H9 (cell line): ENCODE data around the gene UMPS. TPM values are rescaled to one million over a fixed set of nuclear protein-coding genes. Genes with fewer than 3 reads are reported as not detected.

Experiments used
- DNase-seq: peaks from one replicate; pipeline ENCODE4 v3.0.0-alpha.2; 2017
- H2AFZ ChIP-seq: one replicate; pipeline ENCODE4 v1.6.1; 2013; ENCODE audit warnings: mild to moderate bottlenecking, low read length, control low read depth, moderate library complexity
- H2AK5ac ChIP-seq: 2 replicates; pipeline ENCODE4 v1.6.1; 2013; ENCODE audit warnings: low read length, control low read depth, mixed read lengths; ENCODE audit not compliant: insufficient read length
- H2BK120ac ChIP-seq: one replicate; pipeline ENCODE4 v1.6.1; 2013; ENCODE audit warnings: low read depth, mild to moderate bottlenecking, low read length, control low read depth, inconsistent platforms; ENCODE audit not compliant: poor library complexity, severe bottlenecking
- H2BK12ac ChIP-seq: 2 replicates; pipeline ENCODE4 v1.6.1; 2013; ENCODE audit warnings: low read length, control low read depth, mixed read lengths, low read depth; ENCODE audit not compliant: insufficient read length
- H2BK15ac ChIP-seq: 2 replicates; pipeline ENCODE4 v1.6.1; 2013; ENCODE audit warnings: low read depth, low read length, control low read depth
- H2BK20ac ChIP-seq: one replicate; pipeline ENCODE4 v1.6.1; 2013; ENCODE audit warnings: low read depth, mild to moderate bottlenecking, low read length, control low read depth, inconsistent platforms; ENCODE audit not compliant: poor library complexity, severe bottlenecking
- H2BK5ac ChIP-seq: 2 replicates; pipeline ENCODE4 v1.6.1; 2013; ENCODE audit warnings: low read length, control low read depth, mixed read lengths; ENCODE audit not compliant: insufficient read length
- H3K14ac ChIP-seq: 2 replicates; pipeline ENCODE4 v1.6.1; 2013; ENCODE audit warnings: low read length, control low read depth; ENCODE audit not compliant: insufficient read depth
- H3K18ac ChIP-seq: 2 replicates; pipeline ENCODE4 v1.6.1; 2013; ENCODE audit warnings: low read depth, mild to moderate bottlenecking, mixed read lengths, low read length, control low read depth; ENCODE audit not compliant: insufficient read length
- H3K23ac ChIP-seq: 2 replicates; pipeline ENCODE4 v1.6.1; 2013; ENCODE audit warnings: low read length, control low read depth, mixed read lengths, low read depth; ENCODE audit not compliant: insufficient read length
- H3K23me2 ChIP-seq: 2 replicates; pipeline ENCODE4 v1.6.1; 2013; ENCODE audit warnings: low read depth, mild to moderate bottlenecking, mixed read lengths, low read length, control low read depth; ENCODE audit not compliant: insufficient read length, poor library complexity, severe bottlenecking
- H3K27ac ChIP-seq: 2 replicates; pipeline ENCODE4 v1.5.1; 2013; ENCODE audit warnings: low read length, control low read depth, mixed read lengths, low read depth; ENCODE audit not compliant: insufficient read length
- H3K27me3 ChIP-seq: 2 replicates; pipeline ENCODE4 v1.6.1; 2013; ENCODE audit warnings: low read length, control low read depth, inconsistent platforms; ENCODE audit not compliant: insufficient read depth
- H3K4ac ChIP-seq: 2 replicates; pipeline ENCODE4 v1.6.1; 2013; ENCODE audit warnings: low read depth, mild to moderate bottlenecking, control low read depth, inconsistent platforms, low read length, moderate library complexity
- H3K4me1 ChIP-seq: 2 replicates; pipeline ENCODE4 v1.6.1; 2013; ENCODE audit warnings: low read length, control low read depth, inconsistent platforms; ENCODE audit not compliant: insufficient read depth
- H3K4me2 ChIP-seq: 2 replicates; pipeline ENCODE4 v1.6.1; 2013; ENCODE audit warnings: low read length, control low read depth, mixed read lengths; ENCODE audit not compliant: insufficient read length, insufficient read depth
- H3K56ac ChIP-seq: 2 replicates; pipeline ENCODE4 v1.6.1; 2013; ENCODE audit warnings: low read depth, mild to moderate bottlenecking, mixed read lengths, low read length, control low read depth; ENCODE audit not compliant: insufficient read length
- H3K79me1 ChIP-seq: 2 replicates; pipeline ENCODE4 v1.6.1; 2013; ENCODE audit warnings: low read depth, mild to moderate bottlenecking, moderate library complexity, low read length, control low read depth, inconsistent platforms; ENCODE audit not compliant: insufficient read depth, poor library complexity, severe bottlenecking
- H3K79me2 ChIP-seq: 2 replicates; pipeline ENCODE4 v1.6.1; 2013; ENCODE audit warnings: low read length, control low read depth, inconsistent platforms; ENCODE audit not compliant: insufficient read depth
- H3K9ac ChIP-seq: 2 replicates; pipeline ENCODE4 v1.6.1; 2013; ENCODE audit warnings: low read length, control low read depth, mixed read lengths; ENCODE audit not compliant: insufficient read length; ENCODE audit errors: extremely low read depth
- H3K9me3 ChIP-seq: one replicate; pipeline ENCODE4 v1.6.1; 2013; ENCODE audit warnings: low read depth, low read length, inconsistent platforms; ENCODE audit not compliant: control insufficient read depth
- H3T11ph ChIP-seq: one replicate; pipeline ENCODE4 v1.6.1; 2013; ENCODE audit warnings: mild to moderate bottlenecking, low read length, control low read depth, inconsistent platforms
- H4K20me1 ChIP-seq: one replicate; pipeline ENCODE4 v1.6.1; 2013; ENCODE audit not compliant: control insufficient read depth, insufficient read length, insufficient read depth
- H4K5ac ChIP-seq: 2 replicates; pipeline ENCODE4 v1.6.1; 2013; ENCODE audit warnings: low read depth, mild to moderate bottlenecking, mixed read lengths, low read length, control low read depth; ENCODE audit not compliant: insufficient read length
- H4K8ac ChIP-seq: replicated peaks from 2 replicates; pipeline ENCODE4 v1.6.1; 2013; ENCODE audit warnings: low read length, control low read depth, mixed read lengths, low read depth; ENCODE audit not compliant: insufficient read length
- H4K91ac ChIP-seq: 2 replicates; pipeline ENCODE4 v1.6.1; 2013; ENCODE audit warnings: low read depth, mild to moderate bottlenecking, moderate library complexity, mixed read lengths, low read length, control low read depth; ENCODE audit not compliant: insufficient read length
- H3K27ac Mint-ChIP-seq, 3 experiments: 2 replicates in 2 of 3; 3 replicates in 1 of 3; pipeline ENCODE4 v1.8.0; 2020 to 2021; ENCODE audit warnings: mixed read lengths in 3 of 3, mild to moderate bottlenecking in 1 of 3, moderate library complexity in 1 of 3
- H3K27me3 Mint-ChIP-seq: 2 replicates; pipeline ENCODE4 v1.8.0; 2021; ENCODE audit warnings: low read depth, mild to moderate bottlenecking, moderate library complexity, mixed read lengths
- H3K36me3 Mint-ChIP-seq, 3 experiments: 2 replicates in 2 of 3; 3 replicates in 1 of 3; pipeline ENCODE4 v1.8.0; 2020 to 2021; ENCODE audit warnings: low read depth in 3 of 3, mixed read lengths in 3 of 3; ENCODE audit not compliant: insufficient read depth in 1 of 3
- H3K4me1 Mint-ChIP-seq, 2 experiments: 2 replicates each; pipeline ENCODE4 v1.8.0; 2020; ENCODE audit warnings: mixed read lengths in 2 of 2
- H3K4me3 Mint-ChIP-seq, 2 experiments: 2 replicates in 1 of 2; 3 replicates in 1 of 2; pipeline ENCODE4 v1.8.0; 2020 to 2021; ENCODE audit warnings: mild to moderate bottlenecking in 2 of 2, mixed read lengths in 2 of 2, moderate library complexity in 1 of 2
- H3K9me3 Mint-ChIP-seq, 2 experiments: 2 replicates in 1 of 2; 3 replicates in 1 of 2; pipeline ENCODE4 v1.8.0; 2020; ENCODE audit warnings: mild to moderate bottlenecking in 2 of 2, mixed read lengths in 2 of 2, moderate library complexity in 1 of 2
- WGBS: extraction: QIAGEN DNeasy Blood & Tissue Kit; methylation state at CpG from one replicate; pipeline ENCODE4 v1.1.7; 2013; ENCODE audit warnings: missing lambda C conversion rate, low lambda C conversion rate, mixed read lengths; ENCODE audit not compliant: insufficient read length; ENCODE audit errors: extremely low coverage; 5-methylcytosine and 5-hydroxymethylcytosine counted together
- total RNA-seq: library from RNA; stranded (reverse); gene quantifications from 2 replicates; pipeline ENCODE4 v1.2.1, GENCODE V29; 2021
- TF ChIP-seq, protein P1 (sequence below): fragments of 200-600 bp; sonication (generic); conservative IDR thresholded peaks from 3 replicates; pipeline ENCODE4 v1.8.0; 2021; ENCODE audit warnings: antibody characterized with exemption, mild to moderate bottlenecking

The UMPS gene
- total RNA-seq, 1 experiment from 2014 or later, result 65.4 TPM

DNA sequence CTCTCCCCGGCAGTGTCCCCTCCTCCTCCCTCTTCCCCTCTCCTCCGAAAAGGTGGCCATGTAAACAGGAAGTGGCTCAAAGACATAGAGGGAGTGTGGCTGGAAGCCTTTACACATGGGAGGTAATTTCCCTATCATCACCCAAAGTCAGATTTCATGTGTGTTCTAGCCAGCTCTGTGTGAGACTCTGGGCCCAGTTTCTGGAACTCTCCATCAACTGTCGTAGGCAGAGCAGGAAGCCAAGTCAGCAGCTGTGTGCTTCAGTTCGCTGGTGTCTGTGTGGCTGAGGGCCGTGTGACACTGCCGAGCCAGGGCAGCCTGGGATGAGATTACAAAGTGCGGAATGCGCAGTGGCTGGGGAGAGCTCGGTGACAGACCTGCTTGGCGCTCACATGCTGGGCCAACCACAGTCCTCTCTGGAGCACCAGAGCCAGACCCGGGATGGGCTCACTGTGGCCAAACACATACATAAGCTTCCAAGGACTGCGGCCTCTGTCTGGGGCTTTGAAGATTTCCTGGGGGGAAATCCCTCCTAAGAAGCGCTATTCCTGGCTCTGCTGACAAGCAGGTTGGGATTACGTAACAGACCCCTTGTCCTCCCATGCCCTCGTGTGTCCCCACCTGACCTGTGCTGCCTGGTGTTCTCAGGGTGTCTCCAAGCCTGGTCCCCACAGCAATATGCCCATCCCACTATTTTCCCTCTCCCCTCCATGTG lies 50.7 kb downstream of the UMPS start:
- H3K9me3 ChIP-seq, result no peaks in the 10 kb centered on the region
- H3K4me1 Mint-ChIP-seq, result peaks cover 24 to 32% of the 10 kb centered on the region in 2 experiments
- peak overlapping the region; percentile 33; the same call in 1 of the 2 replicates for H3K14ac ChIP-seq
- no peak overlapping the region for H4K5ac ChIP-seq
- no peak overlapping the region for H3K56ac ChIP-seq
- H4K8ac ChIP-seq, result no peak overlapping the region
- H3K36me3 Mint-ChIP-seq, result peaks cover 8 to 49% (median 15%) of the 10 kb centered on the region in 3 experiments; a peak in 6 of 7 replicates
- no peaks in the 10 kb centered on the region for H4K20me1 ChIP-seq
- H3K27me3 ChIP-seq, result no peaks in the 10 kb centered on the region
- H4K91ac ChIP-seq, result no peak overlapping the region
- H3K23me2 ChIP-seq, result no peaks in the 10 kb centered on the region
- H3T11ph ChIP-seq, result no peak overlapping the region
- no peaks in the 10 kb centered on the region for H3K27me3 Mint-ChIP-seq
- H2BK15ac ChIP-seq, result no peak overlapping the region
- H3K9ac ChIP-seq, result peak overlapping the region; percentile 4
- no peak overlapping the region for H3K4me2 ChIP-seq
- peaks cover 9% of the 10 kb centered on the region; the same call in 1 of the 2 replicates for H3K4me1 ChIP-seq
- no peaks in the 10 kb centered on the region for H3K79me1 ChIP-seq
- no peak overlapping the region for H2AFZ ChIP-seq
- no peak overlapping the region for H3K23ac ChIP-seq
- H3K4ac ChIP-seq, result no peak overlapping the region
- no CpG with 5 or more reads among the region's 15 CpGs for WGBS
- H3K9me3 Mint-ChIP-seq, result no peaks in the 10 kb centered on the region
- peak overlapping the region in 1 of 2 experiments; percentile 27; a peak in 1 of 5 replicates for H3K4me3 Mint-ChIP-seq
- H2BK5ac ChIP-seq, result no peak overlapping the region
- H3K27ac ChIP-seq, result no peak overlapping the region
- H2BK12ac ChIP-seq, result no peak overlapping the region
- H3K27ac Mint-ChIP-seq, result peak overlapping the region; percentile 73 to 96 (median 79)
- no peak overlapping the region for H2BK120ac ChIP-seq
- no peaks in the 10 kb centered on the region for H3K79me2 ChIP-seq
- H3K18ac ChIP-seq, result no peak overlapping the region
- no peak overlapping the region for H2AK5ac ChIP-seq
- DNase-seq, result no peak
- TF ChIP-seq, protein P1, sequence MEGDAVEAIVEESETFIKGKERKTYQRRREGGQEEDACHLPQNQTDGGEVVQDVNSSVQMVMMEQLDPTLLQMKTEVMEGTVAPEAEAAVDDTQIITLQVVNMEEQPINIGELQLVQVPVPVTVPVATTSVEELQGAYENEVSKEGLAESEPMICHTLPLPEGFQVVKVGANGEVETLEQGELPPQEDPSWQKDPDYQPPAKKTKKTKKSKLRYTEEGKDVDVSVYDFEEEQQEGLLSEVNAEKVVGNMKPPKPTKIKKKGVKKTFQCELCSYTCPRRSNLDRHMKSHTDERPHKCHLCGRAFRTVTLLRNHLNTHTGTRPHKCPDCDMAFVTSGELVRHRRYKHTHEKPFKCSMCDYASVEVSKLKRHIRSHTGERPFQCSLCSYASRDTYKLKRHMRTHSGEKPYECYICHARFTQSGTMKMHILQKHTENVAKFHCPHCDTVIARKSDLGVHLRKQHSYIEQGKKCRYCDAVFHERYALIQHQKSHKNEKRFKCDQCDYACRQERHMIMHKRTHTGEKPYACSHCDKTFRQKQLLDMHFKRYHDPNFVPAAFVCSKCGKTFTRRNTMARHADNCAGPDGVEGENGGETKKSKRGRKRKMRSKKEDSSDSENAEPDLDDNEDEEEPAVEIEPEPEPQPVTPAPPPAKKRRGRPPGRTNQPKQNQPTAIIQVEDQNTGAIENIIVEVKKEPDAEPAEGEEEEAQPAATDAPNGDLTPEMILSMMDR, result no peak
- H2BK20ac ChIP-seq, result no peak overlapping the region
